Fibroblast of gingiva (primary cell): Measurements from ENCODE around the gene C9orf72.

Experiments used
- DNase-seq: peaks from one replicate; pipeline ENCODE4 v3.0.0-alpha.2; 2011; ENCODE audit warnings: low read depth

C9orf72 gene

DNA sequence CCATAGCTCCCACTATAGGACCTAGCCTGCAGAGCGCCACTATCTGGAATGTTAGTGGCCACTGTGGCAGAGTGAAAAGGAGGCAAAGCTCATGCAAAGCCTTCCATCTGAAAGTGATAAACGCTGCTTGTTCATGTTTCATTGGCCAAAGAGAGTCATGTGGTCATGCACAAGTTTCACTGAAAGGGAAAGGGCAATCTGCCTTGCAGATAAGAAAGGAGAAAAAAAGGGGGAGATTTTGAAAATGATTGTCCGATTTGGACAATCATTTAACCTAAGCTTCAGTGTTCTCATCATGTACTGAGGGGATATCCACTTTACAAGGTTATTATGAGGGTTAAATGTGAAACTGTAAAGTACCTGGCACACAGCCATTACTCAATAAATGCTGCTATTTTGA is 34.6 kb downstream of the C9orf72 start:
- no peak for DNase-seq

DNA sequence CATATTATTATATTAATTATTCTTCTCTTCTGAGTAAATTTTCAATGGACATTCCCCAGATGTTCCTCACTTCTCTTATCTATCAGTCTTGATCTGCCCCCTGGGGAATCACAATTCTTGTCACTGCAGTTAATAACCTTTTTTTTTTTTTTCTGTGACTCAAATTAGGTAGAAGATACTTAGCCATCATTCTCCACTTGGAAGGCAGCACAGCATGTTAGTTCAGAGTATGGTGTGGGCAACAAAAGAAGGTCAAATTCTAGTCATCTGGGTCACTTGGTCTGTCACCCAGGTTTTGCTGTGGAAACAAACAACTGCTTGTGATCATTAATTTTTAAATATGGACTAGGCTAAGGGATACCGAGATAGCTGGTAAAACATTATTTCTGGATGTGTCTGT is 35.5 kb downstream of the C9orf72 start:
- no peak for DNase-seq

DNA sequence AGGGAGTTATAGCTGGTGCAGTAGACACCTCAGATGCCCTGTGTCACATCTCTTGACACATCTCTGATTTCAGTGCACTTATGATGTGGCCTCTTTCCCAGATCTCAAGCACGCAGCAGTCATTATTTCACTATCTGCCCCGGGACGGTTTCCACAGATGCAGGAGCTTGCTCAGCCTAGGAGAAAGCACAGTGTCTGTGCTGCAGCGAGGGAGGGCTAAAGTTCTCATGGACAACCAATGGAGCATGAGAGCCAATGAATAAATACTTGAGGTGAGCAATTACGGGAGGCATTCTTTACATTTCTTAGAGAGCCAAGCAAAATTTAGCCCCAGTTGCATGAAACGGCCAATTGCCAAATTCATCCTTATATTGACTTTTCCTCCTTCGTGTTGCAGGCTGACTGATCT is 36.2 kb downstream of the C9orf72 start:
- no peak for DNase-seq

DNA sequence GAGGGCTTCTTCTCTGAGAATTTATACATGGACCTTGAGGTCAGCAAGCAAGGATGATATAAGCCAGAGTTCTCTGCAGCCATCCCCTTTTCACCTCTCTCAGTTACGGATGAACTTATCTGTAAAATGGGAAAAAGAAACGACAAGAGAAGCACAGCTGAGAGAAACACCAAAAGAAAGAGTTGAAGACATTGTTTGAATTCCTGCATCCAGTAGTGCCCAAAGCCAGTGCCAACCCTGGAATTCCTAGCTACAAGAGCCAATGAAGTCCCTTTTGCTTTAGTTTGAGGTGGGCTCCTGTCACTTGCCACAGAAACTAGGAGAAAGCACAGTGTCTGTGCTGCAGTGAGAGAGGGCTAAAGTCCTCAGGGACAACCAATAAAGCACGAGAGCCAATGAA is 37.1 kb downstream of the C9orf72 start:
- no peak for DNase-seq

DNA sequence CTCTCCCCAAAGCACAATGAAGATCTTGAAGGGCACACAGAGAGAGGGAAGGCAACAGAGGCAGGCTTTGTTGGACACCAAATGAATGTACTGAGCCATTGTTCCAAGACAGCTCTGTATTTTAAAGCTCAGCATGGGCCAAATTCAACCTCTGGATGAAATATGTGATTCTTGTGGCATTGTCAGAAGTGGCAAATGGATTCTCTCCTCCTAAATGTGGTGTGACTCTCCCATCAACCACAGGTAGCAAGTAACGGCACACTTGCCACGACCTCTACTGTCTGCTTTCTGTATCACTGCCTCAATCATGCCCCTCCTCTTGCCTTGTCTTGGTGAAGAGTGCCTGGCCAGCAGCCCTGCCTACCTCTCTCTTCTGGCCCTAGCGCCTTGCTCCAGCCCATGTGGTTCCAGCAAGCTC is 37.6 kb downstream of the C9orf72 start:
- no peak for DNase-seq

DNA sequence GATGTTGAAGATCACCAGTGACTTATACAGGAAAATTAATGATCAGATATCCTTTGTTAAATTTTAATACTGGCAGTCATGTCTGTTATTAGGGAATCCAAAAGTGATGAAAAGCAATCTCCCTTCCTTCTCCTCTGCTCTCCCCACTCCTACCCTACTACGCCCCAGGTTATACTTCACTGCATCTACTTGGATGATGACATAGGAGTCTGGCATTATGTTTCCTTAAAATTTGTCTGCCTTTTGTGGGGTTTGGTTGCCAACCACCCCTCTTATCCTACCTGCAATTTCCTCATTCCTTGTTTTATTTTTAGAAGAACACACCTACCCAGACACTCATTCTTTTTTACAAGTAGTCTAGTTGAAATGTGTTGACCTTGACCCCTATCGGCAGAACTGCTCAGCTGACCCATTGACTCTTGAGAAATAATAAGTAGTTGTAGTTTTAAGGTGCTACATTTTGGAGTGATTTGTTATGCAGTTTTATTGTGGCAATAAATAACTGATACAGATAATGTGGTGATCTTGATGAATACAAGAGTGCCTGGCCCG is 38.5 kb downstream of the C9orf72 start:
- DNase-seq, result no peak

DNA sequence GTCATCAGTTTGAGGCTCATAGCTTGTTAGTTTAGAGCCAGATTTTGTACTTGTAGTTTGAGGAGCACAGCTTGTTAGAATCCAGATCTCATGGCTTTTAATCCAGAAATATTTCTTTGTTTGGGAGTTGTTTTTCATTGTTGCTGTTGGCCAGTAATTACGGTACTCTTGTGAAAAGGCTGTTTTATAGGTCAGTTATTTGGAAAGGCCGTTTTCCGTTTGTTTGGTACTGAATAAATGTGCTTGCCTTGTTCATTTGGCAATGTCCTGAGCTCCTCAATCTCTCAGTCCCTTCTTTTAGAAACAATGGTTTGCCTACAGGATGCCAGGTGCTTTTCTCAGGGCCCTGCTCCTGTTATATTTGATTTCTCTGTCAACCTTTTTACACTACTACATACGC is 39.1 kb downstream of the C9orf72 start:
- DNase-seq, result peak; percentile 56

DNA sequence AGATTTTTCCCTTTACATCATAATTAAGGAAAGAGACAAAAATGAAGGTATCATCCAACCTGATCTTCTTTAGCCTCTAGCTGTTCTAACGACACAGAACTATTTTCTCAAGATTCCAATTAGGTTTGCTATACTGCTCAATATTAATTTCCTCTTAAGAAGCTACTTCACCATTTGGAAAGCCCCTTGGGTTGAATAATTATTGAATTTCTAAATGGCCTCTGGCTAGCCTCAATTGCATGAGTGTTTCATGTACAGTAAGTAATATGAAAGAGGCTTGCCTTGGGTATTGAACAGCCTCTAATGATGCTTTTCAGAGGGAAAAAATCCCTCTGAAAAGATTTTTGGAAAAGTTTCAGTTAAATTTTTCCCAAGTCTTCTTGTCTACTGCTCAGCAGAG is 40.0 kb downstream of the C9orf72 start:
- DNase-seq, result no peak

DNA sequence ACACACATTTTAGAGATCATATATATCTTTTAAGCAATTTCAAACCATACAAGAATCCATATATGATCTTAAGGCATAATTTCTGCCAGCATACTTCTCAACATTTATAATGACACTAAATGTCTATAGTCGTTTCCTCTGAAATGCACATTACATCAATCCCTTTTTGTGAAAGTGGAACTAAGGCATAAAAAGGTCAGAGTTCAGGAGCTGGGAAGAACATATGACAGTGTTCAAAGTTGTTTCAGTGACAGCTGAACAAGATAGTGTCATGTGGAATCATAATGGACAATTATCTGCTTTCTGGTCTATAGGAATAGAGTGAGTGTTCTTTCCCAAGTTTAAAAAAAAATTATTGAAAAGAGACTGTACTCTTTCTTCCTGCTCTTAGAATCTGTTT is 41.2 kb downstream of the C9orf72 start:
- no peak for DNase-seq

DNA sequence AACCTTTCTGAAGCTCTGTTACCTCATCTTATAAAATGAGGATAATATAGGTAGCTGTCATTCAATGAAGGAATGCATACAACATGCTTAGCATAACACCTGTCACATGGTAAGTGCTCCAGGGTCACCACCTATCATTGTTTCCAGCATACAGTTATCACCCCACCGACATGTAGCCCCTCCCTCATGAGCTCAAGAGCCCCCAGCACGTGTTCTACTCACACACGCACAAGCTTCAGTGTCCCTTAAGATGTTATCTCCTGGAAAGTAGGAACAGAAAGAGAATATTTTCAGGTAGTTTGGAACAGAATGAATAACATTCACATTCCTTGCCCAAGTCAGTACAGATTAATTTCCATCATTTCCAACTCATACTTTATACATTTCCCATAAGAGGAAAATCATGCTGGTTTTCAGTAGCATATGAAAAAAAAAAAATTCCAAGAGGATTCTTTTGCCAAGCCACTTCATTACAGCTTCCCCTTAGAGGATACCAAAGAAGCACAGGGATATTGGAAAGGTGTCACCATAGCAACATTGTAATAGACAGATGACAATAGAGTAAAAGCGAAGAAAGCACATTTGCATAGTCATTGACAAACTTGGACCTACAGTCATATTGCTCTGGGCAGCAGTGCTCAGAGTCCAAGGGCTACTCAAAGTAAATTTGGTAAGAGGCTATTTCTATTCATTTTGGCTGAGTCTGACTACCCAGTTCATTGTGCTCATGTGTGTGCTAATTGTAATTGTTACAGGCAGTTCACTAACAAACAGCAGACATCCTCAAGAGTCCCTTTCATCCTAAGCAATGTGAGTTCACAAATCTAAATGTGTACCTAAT is 42.1 kb downstream of the C9orf72 start:
- DNase-seq, result no peak

DNA sequence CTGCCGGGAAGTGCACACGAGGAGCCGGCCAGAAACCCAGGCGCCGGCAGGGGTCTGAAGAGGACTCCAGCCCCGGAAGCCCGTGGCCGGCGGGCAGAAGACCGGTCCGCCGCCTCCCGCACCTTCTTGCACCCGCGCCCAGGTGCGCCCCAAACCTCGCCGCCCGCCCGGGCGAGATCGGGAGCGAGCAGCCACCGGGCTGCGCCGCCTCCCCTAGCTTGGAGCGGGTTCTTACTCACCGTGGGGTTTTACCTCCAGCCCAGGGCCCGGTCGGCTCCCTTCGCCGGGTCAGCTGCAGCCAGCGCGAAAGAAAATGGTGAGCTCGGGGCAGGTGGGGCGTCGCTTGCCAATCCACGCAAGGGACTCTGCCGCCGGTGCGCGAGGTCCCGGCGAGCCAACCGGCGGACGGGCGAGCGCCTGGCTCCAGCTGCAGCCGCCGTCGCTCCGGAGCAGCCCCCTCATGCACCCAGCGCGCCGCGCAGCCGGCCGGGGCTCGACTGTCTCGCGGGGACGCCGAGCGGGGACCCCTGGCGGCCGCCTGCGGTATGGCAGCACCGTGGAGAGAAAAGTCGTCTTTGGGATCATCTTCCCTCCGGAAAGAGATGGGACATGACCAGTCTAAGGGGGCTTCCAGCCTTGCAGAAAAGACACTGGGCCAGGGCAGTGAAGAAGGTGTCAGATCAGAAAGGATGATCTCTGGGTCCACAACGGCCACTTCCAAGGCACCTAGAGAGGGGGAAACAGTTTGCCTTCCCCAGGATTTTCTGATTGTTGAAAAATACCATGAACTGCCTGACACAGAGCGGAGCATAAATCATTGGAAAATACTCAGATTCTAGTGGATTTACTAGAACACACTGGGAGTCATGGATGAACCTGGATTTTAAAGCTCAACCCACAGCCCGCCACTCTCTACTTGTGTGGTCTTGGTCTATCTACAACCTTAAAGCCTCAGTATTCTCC is 43.7 kb downstream of the C9orf72 start, which contains the start of gene MOB3B:
Gene MOB3B (minus strand): TSS at position 499 of the 963 bp plus-strand sequence. CDS start 74,264 bp downstream, outside the sequence.
- DNase-seq, result peak; percentile 49

DNA sequence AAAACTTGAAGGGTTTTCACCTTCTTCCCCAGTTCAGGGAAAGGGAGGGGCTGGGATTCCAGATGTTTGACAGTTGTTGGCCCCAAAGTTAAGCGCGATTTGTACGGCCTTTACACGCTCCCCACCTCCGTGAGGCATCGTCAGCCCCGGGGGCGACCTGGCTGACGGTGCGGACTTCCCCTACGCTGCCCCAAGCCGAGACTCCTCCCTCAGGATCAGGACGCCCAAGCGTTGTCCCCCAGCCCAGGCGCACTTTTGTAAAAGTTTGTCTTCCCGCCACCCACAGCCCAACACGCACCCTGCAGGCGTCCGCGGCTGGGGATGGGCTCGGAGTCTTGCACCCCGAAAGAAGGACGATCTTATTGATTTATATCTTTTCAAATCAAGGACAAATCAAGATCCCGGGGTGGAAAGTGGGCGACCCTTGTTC is 44.4 kb downstream of the C9orf72 start:
- DNase-seq, result no peak

DNA sequence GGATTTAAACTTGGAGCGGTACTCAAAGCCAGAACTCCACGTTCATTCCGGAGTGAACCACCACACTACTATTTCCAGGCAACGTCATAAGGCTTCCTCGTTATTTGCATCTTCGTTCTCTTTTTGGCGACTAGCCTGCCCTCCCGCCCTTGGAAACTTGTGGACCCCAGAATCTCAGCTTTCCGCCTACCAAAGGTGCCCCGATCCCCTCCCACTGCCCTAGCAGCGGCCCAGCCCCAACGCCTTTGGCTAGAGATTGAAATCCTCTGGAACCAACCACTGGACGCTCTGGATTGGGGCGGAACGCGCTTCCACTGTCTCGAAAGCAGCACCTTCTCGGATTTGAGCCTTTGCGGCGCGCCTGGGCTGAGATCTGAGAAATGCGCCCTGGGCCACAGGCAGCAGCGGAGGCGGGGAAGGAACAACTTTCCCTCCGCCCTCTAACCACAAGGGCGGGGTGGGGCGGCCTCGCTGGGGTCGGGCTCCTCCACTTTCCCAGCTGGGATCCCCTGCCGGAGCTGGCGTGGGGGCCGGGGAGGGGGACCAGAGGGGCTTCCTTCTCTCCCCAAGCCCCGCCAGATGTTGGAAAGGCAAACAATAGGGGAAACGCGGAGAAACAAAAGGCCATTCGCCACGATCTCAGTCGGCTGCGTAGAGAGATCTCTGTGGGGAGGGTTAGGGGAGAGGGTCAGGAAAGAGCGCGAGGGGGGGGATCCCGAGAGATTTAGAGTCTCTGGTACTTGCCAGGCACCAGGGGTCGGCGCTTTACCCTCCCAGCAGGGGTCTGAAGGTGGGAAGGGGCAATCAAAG is 45.0 kb downstream of the C9orf72 start:
- DNase-seq, result peak; percentile 55

DNA sequence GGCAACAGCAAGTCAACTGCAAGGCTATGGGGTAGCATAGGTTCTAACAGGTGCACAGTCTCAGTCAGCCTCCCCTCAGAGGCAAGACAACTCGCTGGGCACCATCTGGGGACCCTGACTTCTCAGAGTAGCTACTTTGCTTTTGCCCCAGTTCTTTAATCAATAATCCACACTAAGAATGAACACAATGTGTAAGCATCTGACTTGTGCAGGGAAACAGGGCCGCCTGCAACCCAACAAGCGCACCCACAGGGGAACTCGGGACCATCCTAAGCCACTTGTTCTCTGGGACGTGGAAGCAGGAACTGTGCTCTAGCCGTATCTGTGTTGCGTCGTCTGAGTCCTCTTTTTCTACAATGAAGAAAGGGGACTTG is 45.6 kb downstream of the C9orf72 start:
- DNase-seq, result no peak

DNA sequence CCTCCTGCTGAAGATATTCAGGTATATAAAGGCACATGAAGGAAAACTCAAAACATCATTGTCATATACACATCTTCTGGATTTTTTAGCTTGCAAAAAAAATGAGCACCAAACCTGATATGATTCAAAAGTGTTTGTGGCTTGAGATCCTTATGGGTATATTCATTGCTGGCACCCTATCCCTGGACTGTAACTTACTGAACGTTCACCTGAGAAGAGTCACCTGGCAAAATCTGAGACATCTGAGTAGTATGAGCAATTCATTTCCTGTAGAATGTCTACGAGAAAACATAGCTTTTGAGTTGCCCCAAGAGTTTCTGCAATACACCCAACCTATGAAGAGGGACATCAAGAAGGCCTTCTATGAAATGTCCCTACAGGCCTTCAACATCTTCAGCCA is 49.0 kb downstream of the C9orf72 start, which contains the start of gene IFNK:
Gene IFNK (plus strand): TSS at position 55 of the 400 bp plus-strand sequence. CDS start 47 bp downstream, at position 102.
- DNase-seq, result no peak

DNA sequence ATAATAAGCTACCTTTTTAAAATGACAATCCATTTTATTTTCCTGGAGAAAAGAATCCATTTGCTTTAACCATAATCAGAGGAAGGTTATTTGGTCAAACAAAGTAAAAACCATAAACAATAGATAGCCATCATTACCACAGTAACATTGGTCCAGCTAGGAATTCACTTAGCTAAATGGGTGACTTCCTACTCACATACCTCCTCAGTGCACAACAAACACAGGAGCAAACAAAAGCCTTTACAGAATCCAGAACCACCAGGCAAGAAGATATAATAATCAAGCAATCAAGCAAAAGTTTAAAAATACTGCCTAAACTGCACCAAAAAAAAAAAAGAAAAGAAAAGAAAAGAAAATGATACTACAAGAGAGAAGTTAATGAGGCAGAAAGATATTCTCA is 50.1 kb downstream of the C9orf72 start:
- no peak for DNase-seq

DNA sequence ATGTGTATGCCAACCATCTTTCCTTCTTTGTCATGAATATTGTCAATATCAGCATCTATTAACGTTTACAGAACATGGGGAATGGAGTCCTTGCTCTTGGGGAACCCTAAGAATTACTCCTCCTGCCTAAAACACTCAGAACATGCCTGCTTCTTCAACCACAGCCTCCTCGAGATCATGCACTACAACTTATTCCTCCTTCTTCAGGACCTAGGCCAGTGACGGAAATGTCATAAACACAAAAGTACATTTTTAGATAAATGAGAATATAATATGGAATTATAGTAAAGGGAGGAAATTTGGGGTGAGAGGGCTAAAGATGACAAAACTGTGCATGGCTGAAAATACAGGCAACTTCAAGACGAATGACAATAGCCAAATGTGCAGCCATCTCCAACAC is 52.3 kb downstream of the C9orf72 start:
- no peak for DNase-seq

DNA sequence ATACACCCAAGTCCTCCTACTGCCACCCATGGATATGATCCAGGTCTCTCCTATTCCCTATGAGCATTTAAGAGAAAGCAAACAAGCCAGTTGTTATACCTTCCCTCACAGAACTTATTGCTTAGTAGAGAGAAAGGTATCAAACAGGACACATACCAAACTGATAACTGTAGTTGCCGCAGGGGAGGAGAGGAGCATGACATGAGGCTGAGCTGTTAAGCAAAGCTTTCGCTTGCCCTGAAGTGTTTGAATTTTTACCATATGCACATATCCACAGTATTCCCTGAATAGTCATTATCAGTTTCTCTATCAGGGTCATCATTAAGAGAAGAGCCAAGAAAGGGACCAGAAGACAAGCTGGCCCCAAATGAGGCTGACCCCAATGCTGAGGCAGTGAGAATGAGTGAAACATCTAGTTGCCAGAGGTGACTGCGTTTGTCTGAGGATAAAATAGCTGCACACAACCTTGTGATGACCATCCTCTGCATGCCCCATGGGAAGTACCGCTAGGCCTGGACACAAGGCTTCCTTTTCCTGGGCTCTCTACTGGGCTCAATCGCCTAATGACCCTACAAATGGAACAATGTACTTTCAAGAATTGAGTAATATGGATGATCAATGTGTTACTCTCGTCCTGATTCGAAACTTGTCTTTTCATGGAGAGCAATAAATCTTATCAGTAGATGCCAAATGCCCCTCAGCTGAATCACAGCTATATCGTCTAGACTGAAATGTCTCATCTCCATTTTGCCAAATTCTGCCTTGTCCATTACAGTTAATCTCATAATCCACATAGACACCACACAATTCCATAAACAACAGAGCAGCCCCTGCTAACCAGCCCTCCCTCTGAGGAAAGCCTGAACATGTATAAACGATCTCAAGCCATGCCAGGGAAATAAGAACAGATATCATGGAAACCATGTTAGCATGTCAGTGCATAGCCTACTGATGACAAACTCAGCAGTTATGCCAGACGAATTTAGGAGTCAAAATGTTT is 53.5 kb downstream of the C9orf72 start:
- DNase-seq, result no peak

DNA sequence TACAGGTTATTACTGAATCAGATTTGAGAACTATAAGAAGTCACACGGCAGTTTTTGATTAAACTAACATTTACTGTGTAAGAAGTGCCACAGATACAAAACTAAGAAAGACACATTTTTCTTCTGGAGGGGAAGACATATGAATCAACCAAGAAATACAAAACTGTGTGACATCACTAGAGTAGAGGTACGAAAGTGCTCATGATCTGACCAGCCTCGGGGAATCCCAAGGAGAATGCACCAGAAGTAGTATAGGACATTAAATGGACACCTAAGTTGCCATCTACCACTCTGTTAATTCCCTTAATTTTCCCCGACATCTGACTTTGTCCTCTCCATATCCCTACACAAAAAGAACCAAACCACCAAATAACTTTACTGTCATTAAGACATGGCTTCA is 54.5 kb downstream of the C9orf72 start:
- DNase-seq, result no peak

DNA sequence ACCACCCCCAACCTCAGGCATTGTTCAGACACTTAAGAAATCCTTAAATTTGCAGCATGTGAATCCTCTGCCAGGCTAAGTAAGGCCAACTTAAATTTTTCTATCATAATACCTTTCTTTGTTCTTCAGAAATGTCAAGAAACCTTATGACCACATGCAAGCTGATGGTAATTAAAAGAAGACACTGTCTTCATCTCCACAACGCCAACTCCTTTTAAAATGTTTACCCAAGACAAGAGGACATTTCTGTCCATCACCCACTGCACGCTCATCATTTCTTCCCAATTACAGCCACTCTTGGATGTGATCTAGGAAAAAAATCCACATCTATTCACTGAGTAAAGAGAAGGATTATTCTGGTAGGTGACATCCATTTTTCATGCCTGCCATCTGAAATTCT is 55.3 kb downstream of the C9orf72 start:
- DNase-seq, result no peak
